SK-N-MC (cell line): ENCODE data around the gene PIGA.

Experiments
- EZH2 ChIP-seq: fragments of 200-600 bp; sonication (generic); IDR thresholded peaks from one replicate; pipeline ENCODE4 v1.6.1; 2017; ENCODE audit warnings: antibody characterized with exemption
- FOXP2 ChIP-seq: optimal IDR thresholded peaks from 2 replicates; pipeline ENCODE3; 2011; ENCODE audit warnings: mild to moderate bottlenecking, moderate library complexity; ENCODE audit not compliant: insufficient read depth; ENCODE audit errors: extremely low read length, control extremely low read depth
- POLR2AphosphoS5 ChIP-seq: IDR thresholded peaks from 2 replicates; pipeline ENCODE4 v1.6.1; 2012; ENCODE audit warnings: mild to moderate bottlenecking, low read depth, low read length, borderline replicate concordance

GRCh38 chrX:15382813-15383212 is 47.5 kb upstream of the PIGA start:
- no peak for TF ChIP-seq EZH2
- no peak for TF ChIP-seq POLR2AphosphoS5
- no peak for TF ChIP-seq FOXP2
